Inflammatory macrophage (primary cell): ENCODE results near the gene MXD3.

Source experiments
- DNase-seq, 2 donors: peaks; one replicate each; pipeline ENCODE4 v3.0.0-alpha.2; 2020 to 2022

Gene MXD3

DNA sequence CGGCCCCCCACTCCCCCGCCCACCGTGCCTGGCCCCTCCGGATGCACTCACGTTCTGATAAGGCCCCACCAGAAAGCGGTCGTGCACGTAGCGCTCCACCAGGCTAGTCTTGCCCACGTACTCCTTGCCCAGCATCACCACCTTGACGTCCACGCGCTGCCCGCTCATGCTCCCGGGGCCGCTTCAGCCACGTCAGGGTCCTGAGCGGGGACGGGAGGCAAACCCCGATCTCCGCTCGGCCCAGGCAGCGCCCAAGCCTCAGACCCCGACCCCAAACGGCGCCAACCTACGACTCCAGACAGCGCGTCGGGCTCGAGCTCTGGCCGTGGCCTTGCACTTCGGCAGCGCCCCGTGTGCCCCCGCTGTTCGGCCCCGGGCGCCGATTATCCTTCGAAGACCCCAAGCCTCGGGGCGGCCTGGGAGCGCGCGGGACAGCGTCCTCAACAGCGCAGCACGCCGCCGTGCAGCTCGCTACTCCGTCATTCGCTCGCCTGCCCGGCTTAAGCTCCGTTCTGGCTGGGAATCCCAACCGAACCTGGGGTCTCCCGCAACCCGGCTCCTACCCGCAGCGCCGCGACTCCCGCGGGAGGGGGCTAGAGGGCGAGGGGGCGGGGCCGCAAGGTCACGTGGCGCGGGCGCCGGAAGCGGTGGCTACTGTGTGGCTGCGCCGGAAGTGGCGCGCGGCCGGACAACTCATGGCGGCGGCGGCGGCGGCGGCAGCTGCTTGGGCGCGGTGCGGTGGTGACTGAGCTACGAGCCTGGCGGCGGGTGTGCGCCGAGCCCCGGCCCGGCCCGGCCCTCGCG, 8.4 kb downstream of the MXD3 start, which contains the start of the genes PRELID1 and RAB24:
PRELID1 (plus strand) TSS at position 679 of the 804 bp plus-strand sequence. CDS start 187 bp downstream, outside the sequence.
RAB24 (minus strand) TSS at position 599 of the 804 bp plus-strand sequence; CDS start at position 168, 431 bp downstream.
- DNase-seq: peak; percentile 83 to 90

DNA sequence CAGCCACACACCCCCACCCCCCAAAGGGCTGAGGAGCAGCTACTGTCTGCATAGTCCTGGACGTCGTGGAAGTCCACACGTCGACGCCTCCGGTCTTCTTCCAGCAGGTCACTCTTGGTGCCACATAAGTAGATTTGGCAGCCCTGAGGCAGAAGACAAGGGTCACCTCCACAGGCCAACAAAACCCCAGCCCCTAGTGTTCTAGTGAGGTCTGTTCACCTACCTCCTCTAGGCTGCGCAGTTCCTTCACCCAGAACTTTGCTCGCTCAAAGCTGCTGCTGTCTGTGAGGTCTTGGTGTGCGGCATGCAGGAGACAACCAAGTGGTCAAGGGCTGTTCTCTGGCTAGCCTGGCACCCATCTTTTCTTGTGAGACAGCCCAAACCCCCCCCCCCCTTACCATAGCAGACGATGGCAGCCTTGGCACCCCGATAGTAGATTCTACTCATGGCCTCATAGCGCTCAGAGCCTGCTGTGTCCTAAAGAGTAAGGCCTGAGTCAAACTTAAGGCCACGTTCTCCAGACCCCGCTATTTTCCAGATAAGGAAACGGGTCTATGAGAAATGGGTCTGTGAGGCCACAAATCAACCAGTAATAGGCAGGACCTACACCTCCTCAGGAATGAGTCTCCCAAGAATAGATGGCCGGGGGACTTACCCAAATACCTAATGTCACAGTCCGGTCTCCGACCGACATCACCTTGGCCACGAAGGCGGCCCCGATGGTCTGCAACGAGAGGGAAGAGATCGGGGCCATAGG, 9.2 kb downstream of the MXD3 start:
- no peak for DNase-seq

DNA sequence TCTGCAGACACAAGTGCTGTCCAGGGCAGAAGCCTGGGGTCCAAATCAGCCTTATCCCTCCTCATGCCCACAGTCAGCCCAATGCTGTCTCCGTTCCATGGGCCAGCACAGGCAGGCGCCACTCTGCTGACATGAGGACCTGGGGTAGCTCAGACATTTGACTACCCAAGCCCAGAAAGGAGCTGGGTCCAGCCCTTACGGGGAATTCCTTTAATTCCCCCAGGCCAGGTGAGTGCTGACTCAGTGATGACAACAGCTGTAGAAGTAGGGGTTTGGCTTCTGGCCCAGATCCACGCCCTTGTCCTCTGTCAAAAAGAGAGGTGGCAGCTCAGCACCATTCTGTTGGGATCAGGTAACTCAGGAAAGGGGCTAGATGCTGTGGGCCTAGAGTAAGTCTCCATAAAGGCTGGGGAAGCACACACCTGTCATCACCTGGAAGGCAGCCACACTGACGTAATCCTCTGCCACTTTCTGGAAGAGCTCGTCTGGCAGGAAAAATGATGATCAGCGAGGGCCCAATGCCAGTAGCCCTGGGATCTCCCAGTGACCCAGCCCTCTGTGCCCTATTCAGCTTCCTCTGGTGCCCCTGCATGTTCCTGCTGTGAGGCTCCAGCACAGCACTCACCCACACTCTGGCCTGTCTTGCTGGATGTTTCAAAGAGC, 10.1 kb downstream of the MXD3 start:
- peak in 1 of 2 donors; percentile 13 for DNase-seq

DNA sequence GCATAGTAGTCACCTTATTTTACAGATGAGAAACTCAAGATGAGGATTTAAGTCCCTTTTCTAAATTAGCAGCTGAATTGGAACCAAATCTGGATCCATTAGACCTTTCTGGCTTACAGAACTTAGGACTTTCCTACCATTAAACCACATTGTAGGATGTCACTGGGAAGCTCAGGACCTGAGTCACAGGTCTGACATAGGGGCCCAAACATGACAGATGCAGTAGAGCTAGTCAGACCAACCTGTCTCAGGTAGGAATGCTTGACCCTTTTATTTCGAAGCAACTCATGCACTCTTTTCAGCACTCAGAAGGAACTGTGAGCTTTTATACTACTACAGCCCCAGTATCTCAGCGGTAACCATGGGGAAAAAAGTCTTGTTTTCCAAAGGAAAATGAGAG, 10.7 kb downstream of the MXD3 start:
- no peak for DNase-seq

DNA sequence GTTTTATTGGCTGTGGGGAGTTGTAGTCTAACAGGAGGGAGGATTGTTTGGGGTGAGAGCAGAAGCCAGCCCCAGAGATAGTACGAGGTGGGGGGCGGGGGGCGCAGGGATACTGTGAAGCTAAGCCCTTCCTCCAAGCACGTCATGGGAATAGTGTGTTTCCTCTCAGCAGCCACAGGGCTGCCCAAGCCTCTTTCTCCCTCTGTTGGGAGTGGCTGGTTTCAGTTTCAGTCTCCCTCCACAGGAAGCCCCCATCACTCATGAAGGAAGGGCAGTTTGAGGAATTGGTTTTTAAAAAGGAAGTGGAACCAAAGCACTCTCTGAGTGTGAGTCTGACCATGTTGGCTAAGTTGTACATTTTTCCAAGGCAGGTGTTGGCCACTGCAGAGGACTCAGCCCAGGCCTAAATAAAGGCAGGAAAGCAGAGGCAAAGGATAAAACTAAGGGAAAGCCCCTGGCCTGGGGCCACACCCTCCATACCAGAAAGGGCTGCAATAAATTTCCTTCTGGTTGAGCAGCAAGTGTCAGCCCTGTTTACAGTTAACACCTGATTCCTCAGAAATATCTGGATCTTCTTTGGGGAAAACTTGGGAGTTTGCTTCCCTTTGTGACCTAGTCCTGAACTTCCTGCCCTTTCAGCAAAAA, 11.3 kb downstream of the MXD3 start:
- peak; percentile 86 to 91 for DNase-seq

DNA sequence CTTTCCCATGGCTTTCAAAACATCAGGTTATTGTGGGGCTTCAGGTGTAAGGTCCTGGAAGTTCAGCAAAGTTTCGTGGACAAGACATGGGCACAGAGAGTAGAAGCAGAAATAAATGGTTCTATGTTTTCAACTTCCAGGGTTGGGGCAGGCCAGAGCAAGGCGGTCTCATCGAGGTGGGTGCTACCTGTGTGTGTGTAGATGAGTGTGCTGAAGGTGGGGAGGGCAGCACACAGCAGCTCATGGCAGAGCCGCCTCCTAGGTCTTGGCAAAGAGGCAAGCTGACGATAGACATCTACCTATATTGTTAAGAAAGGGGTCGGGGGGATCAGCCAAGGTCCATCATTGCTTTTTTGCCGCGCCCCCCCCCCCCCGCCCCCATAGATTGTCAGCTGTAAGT, 12.0 kb downstream of the MXD3 start:
- no peak for DNase-seq

DNA sequence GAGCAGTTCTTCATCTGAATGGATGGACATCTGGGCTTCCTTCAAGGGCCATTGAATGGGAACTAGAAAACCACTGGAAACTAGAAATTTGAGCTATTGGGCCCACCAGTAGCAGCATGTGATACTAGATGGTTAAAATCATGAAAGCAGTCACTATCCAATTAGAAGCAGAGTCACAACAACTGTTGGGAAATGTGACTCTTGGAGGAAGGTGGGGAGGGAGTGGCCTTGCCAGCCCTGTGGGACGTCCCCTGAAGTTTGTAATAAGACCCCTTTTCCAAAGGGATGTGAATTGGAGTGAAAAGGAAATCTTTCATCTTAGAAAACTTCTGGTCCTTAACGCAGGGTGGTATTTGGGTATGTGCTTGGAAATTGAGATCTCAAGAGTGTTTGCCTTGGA, 13.8 kb downstream of the MXD3 start:
- no peak for DNase-seq

DNA sequence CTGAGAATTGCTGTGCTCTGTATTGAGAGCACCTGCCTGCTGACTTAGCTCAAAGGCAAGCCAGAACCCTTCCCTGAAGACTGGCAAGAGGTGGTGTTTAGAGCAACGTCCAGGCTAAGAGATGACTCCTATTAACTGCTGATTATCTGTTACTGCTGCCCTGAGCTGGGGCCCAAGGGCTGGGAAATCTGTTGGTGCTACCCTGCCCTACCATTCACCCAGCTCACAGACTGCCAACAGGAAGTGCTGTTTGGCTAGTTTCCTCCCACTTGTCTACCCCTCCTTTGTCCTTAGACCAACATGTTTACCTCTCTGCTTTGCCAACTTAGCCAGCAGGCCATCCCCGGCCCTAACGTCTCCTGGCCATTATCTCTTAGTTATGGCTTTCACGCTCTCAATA, 15.1 kb downstream of the MXD3 start:
- no peak for DNase-seq

DNA sequence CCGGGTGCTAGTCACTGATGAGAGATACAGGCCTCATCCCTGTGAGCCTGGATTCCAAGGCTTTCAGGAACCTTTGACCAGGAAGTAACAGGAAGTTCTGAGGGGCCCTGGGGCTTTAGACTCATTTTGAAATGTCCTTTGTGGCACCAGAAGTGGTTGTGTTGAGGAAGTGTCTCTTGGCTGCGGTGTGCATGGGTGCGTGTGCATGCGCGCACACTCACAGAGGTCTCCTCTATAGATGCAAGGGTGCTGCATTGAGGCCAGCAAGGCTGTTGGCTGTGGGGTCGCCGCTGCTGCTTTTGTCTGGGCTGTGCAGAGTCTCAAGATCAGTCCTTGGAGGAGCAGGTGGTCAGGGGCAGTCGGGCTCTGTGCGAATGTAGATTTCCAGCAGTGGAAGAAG, 15.8 kb downstream of the MXD3 start:
- DNase-seq: peak; percentile 56 to 61

DNA sequence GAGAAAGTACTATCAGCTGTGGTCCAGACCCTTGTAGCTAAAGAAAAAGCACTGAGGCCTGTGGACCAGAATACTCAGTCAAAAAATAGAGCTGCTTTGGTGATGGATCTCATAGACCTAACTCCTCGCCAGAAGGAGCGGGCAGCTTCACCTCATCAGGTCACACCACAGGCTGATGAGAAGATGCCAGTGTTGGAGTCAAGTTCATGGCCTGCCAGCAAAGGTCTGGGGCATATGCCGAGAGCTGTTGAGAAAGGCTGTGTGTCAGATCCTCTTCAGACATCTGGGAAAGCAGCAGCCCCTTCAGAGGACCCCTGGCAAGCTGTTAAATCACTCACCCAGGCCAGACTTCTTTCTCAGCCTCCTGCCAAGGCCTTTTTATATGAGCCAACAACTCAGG, 17.1 kb downstream of the MXD3 start:
- no peak for DNase-seq

DNA sequence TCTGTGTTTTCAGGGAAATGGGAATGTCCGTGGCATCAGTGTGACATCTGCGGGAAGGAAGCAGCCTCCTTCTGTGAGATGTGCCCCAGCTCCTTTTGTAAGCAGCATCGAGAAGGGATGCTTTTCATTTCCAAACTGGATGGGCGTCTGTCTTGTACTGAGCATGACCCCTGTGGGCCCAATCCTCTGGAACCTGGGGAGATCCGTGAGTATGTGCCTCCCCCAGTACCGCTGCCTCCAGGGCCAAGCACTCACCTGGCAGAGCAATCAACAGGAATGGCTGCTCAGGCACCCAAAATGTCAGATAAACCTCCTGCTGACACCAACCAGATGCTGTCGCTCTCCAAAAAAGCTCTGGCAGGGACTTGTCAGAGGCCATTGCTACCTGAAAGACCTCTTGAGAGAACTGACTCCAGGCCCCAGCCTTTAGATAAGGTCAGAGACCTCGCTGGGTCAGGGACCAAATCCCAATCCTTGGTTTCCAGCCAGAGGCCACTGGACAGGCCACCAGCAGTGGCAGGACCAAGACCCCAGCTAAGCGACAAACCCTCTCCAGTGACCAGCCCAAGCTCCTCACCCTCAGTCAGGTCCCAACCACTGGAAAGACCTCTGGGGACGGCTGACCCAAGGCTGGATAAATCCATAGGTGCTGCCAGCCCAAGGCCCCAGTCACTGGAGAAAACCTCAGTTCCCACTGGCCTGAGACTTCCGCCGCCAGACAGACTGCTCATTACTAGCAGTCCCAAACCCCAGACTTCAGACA, 17.7 kb downstream of the MXD3 start:
- DNase-seq: no peak

DNA sequence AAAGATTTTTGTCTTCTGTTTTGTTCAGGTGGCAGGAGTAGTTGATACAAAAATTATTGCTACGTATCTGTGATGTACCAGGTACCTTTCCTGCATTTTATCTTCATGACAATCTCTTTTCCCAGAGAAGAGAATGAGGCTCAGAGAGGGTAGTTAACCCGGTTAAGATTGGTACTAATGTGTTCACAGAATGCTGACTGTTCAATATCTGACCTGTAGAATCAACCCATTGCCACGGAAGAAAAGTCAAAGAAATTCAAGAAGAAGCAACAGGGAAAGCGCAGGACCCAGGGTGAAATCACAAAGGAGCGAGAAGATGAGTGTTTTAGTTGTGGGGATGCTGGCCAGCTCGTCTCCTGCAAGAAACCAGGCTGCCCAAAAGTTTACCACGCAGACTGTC, 20.0 kb downstream of the MXD3 start:
- DNase-seq: no peak

DNA sequence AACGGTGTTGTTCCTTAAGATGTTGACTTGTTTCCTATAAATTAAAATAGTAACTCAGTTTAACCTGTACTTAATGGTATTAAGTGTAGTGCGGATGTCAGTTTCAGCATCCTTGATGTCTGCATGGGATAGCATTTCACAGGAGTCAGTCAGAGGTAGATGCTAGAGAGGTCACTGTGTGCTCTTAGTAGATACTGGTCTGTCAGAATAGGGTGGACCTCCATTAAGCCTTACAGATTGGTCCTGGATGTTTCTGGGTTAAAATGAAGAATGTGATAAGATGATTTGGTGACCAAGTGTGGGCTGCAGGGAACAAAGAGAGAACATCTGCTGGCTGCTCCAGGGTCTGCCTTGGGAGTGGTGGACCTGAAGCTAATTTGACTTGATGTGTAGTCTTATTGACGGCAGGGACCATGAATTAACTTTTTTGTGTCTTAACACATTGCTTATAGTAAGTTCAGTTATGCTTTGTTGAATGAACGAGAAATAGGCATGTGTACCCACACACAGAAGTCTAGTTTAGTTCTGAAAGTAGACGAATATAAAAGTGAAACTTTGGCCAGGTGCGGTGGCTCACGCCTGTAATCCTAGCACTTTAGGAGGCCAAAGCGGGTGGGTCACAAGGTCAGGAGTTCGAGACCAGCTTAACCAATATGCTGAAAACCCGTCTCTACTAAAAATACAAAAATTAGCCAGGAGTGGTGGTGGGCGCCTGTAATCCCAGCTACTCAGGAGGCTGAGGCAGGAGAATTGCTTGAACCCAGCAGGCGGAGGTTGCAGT, 20.7 kb downstream of the MXD3 start:
- no peak for DNase-seq

DNA sequence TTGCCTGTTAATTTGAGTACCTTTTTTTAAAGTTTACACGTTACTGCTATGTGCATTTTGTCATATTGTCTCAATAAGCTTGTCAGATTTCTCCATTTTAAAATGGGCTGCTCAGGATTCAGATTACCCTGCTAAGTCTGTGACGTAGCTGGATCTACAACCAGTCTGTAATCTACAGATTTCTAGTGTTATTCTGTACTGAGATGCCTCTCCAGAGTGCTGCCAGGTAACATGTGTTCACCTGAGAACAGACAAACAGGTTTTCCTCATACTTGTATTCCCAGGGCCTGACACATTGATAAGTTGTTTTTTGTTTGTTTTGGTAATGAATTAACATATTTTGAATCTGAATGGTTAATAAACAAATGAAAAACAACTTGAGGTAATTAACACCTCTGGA, 23.5 kb downstream of the MXD3 start:
- no peak for DNase-seq

DNA sequence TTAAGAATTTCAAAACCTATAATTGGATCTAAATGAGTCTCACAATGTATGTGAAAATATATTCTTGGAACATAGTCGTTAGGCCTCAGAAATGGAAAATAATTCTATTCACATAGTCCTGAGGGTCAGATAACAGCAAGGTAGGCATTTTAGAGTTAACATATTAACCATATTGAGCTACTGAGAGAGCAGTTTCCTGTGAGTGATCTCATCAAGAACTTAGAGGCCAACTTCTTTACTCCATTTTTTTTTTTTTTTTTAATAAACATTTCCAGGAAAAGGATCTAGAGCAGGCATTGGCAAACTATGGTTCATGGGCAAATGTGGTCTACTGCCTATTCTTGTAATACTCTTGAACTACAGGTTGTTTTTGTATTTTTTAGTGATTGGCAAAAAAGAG, 34.8 kb downstream of the MXD3 start:
- no peak for DNase-seq

DNA sequence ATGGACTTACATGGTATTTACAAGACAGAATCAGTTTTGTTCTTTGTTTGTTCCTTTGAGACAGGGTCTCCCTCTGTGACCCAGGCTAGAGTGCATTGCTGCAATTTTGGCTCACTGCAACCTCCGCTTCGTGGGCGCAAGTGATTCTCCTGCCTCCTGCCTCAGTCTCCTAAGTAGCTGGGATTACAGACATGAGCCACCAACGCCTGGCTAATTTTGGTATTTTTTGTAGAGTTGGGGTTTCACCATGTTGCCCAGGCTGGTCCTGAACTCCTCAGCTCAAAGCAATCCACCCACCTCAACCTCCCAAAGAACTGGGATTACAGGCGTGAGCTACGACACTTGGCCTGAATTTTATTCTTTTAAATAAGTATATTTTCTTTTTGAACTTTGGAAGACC, 35.8 kb downstream of the MXD3 start:
- no peak for DNase-seq

DNA sequence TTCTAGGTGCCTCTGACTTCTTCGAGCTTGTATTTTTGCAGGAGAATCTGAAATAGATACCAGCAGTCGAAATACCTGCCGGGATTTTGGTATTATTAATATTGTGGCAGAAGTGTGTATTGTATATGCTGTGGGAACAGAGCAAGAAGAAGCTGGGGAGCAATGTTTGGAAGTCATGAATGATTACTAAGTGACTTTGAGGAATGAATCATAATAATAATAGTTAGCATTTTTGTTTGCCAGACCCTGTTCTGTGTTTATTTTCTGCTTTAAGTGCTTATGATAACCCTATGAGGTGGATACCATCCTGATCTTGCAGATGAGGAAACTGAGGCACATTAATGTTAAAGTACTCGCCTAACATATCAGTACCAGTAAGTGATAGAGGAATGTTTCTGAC, 40.6 kb downstream of the MXD3 start:
- DNase-seq: no peak

DNA sequence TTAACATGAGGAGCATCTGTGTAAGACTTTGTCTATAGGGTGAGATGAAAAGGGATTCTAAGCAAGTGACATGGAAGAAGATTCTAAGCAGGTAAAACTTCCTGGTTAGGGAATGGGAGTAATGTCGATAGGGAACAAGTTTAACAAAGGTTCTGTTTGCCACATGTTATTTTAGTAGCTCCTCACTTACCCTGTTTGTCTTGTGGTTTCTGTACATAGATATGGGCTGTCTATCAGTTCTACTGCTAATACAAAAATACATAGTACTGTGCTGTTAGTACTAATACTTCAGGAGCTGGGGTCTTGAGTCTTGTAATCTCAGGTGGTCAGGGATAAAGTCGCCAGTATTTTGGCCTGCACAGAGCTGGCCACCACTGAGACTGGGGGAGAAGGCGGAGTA, 41.0 kb downstream of the MXD3 start:
- DNase-seq: no peak

DNA sequence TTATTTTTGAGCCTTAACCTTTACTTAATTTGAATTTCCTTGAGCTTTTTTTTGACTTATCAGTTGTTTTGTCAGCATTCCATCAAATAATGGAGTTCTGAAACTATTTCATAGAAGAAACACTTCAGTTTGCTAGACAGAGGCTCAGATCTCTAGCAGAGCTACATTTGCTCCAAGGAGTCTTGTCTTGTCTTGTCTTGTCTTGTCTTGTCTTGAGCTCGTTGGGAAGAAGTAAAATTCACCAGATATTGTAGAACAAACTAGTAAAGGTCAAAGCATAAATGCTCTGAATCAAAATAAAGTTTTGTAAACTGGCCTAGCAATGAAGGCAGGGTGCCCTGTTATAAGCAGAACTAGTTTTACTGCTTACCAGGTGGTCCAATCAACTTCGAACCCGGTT, 41.7 kb downstream of the MXD3 start:
- DNase-seq: no peak

DNA sequence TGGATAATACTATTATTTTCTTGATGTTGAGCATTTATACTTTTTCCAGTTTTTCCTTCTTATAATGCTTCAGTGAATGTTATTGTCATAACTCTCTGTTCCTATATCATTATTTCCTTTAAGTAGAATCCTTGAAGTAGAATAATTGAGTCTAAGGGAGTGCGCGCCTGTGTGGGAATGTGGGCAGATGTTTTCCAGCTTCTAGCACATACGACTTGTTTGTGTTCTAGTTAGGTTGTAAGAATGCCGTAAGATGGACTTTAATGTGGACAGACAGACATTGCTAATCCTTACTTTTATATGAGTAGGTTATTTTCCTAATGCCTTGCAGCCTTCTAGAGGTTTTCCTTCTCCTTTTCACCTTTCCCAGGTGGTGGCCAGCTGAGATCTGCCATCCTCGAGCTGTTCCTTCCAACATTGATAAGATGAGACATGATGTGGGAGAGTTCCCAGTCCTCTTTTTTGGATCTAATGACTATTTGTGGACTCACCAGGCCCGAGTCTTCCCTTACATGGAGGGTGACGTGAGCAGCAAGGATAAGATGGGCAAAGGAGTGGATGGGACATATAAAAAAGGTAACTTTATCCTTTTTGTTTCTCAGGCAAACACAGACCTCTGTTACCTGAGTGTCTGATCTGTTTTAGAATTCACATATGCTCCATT, 42.3 kb downstream of the MXD3 start:
- no peak for DNase-seq

DNA sequence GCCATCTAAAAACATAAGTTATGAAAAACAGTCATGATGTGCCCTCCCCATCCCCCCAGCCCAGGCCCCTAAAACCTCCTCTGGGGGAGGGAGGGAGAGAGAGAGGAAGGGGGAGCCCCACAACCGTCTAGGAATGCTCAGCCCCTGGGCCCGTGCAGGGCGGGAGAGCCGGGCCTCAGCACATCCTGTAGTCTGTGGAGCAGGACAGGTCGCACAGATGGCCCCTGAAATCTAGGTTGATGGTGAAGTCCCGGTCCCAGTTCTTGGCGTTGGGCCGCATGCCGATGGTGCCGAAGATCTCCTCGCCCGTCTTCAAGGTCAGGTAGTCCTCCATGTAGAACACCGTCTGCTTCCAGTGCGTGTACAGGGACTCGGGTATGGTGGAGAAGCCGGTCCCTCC, 46.3 kb downstream of the MXD3 start:
- DNase-seq: no peak
